ENCODE measurements around the gene RNF214.
"Not testable (repeated sequence)": the region's sequence is repeated elsewhere in the genome, so short reads cannot be mapped to it uniquely, and the experiment has no call there.

Gene RNF214

GRCh38 chr11:117319214-117319840 lies 86.9 kb downstream of the RNF214 start:
- no peak for DNase-seq

- DNase-seq: not testable (repeated sequence)
These were observed 94.7 kb downstream of the RNF214 start for GRCh38 chr11:117327255-117327566.

DNA sequence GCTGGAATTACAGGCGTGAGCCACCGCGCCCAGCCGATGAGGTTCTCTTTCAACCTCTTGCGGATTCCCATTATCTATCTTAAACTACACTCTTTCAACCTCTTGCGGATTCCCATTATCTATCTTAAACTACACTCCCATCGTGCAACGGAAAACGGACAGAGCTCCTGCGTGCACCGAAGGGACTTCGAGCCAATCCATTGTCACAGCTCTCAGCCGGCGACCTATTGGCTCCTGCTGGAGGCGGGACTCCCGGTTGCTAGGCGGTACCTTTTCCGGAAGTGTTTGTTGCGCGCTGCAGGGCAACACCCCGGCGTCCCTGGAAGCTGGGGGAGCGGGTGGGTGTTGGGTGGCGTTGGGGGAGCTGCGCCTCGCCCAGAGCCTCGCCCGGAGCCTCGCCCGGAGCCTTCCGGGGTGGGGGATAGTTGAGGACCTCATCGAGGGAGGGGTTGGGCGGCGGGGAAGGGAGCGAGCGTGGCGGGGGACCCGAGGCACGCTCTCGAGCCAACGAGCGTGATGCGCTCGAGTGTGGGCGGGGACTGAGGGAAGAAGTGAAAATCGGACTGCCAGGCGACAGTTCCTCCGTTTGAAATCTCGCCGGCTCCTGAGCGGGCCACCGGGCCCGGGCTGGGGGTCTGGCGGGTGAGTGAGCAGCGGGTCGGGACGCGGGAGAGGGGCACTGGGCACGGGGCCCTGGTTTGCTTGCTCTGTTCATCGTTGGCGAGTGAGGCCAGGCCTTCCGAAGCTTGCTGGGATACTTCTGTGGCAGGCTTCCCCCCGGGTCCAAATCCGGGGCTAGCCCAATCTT lies 95.3 kb downstream of the RNF214 start, which contains the start of gene CEP164:
TSS of gene CEP164 (plus strand) at position 288 of the 808 bp plus-strand sequence. CDS start 10,733 bp downstream, outside the sequence.
- peak; percentile 94 for DNase-seq

GRCh38 chr11:117328375-117329010 lies 96.0 kb downstream of the RNF214 start:
- no peak for DNase-seq

DNA sequence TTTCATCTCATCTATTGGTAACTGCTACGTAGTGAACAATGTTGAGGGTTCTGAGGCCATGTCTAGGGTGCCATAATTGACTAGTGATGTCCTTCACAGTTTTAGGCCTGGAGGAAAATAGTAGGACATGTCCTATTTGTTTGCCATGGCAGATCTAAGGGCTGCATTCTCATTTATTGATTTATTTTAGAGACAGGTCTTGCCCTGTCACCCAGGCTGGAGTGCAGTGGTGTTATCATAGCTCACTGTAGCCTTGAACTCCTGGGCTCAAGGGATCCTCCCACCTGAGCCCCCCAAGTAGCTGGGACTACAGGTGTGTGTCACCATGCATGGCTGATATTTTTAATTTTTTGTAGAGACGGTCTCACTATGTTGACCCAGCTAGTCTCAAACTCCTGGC lies 100.4 kb downstream of the RNF214 start:
- no peak for DNase-seq

GRCh38 chr11:117333917-117334316 lies 101.4 kb downstream of the RNF214 start:
- DNase-seq: no peak

GRCh38 chr11:117334896-117335295 lies 102.4 kb downstream of the RNF214 start:
- DNase-seq: no peak

GRCh38 chr11:117335399-117335798 lies 102.9 kb downstream of the RNF214 start:
- DNase-seq: no peak
